H1 (cell line): ENCODE data around the gene YRDC. TPM values are rescaled to one million over a fixed set of nuclear protein-coding genes. Genes with fewer than 3 reads are reported as not detected.

Source experiments
- CHD7 ChIP-seq: fragments of 300-600 bp; sonication (generic); IDR thresholded peaks from 2 replicates; pipeline ENCODE4 v1.7.1; 2012; ENCODE audit warnings: low read length, moderate library complexity, mild to moderate bottlenecking, inconsistent platforms; ENCODE audit not compliant: insufficient replicate concordance
- polyA plus RNA-seq, 7 experiments: library from polyadenylated mRNA; depleted of rRNA in 3 of 7; stranded (reverse) in 5 of 7; unstranded in 2 of 7; fragments of >200 nt in 5 of 7; fragments of 200-250 nt in 2 of 7; gene quantifications; 1 replicate in 5 of 7; 2 replicates in 1 of 7; 4 replicates in 1 of 7; pipeline versions ENCODE4 v1.2.1 to v1.2.3, GENCODE V29; 2011 to 2013; ENCODE audit warnings: missing spikeins in 2 of 7, mixed read lengths in 2 of 7
- total RNA-seq: library from RNA; stranded (reverse); fragmentation: NEBNext Ultra II Directional; extraction: Animal tissue kit (Norgen Biotek cat#: 25700); gene quantifications from 2 replicates; pipeline ENCODE4 v1.2.1, GENCODE V29; 2021

The YRDC gene
- total and polyA plus RNA-seq, 2 of the 8 experiments (the other 6 are each of a cell fraction or from before 2014, with no cell fraction given) = 21.1 to 21.6 TPM

GRCh38 chr1:37782491-37782890 lies 25.5 kb downstream of the YRDC start (continued):
- no peak for TF ChIP-seq CHD7
